Measurements from ENCODE around the gene LRRC8C. TPM values are rescaled to one million over a fixed set of nuclear protein-coding genes. Genes with fewer than 3 reads are reported as not detected.

Gene LRRC8C
- total RNA-seq, 2 experiments from 2014 or later: 28.4 to 30.2 TPM

- Mint-ChIP-seq H3K36me3 (ENCODE audit: low read depth) (peaks cover 46% of the 10 kb centered on the region), H3K4me3 (no peak overlapping the region), H3K27me3 (no peaks in the 10 kb centered on the region), H3K27ac (peak overlapping the region; percentile 13), H3K9me3 (no peaks in the 10 kb centered on the region), H3K4me1 (ENCODE audit: low read depth) (peaks cover 99% of the 10 kb centered on the region)
- ChIA-PET CTCF (interaction anchor here (1.0 kb wide), 1 partner anchor 9 kb away, joined by 3 read pairs; no protein-coding TSS in a partner anchor), POLR2A (interaction anchor here (0.9 to 1.0 kb wide), 2 partner anchors 37 to 40 kb away, joined by 3 read pairs; partner anchors contain the start of gene LRRC8C)
- ATAC-seq (ENCODE audit: poor library complexity): no peak
- H3K9me3 ChIP-seq (ENCODE audit: control insufficient read depth in 1 of 2, insufficient read depth in 1 of 2, low read length in 2 of 2): no peaks in the 10 kb centered on the region
- H3K27me3 ChIP-seq (ENCODE audit: control insufficient read depth in 1 of 2, insufficient read depth in 2 of 2, low read length in 2 of 2): no peaks in the 10 kb centered on the region
- H3K36me3 ChIP-seq (ENCODE audit: insufficient read depth, low read length): peaks cover 4% of the 10 kb centered on the region
- no peak overlapping the region for H3K4me3 ChIP-seq (ENCODE audit: low read length)
- DNase-seq: no peak
- H3K4me1 ChIP-seq (ENCODE audit: insufficient read depth, low read length): peaks cover 30% of the 10 kb centered on the region
- TF ChIP-seq, protein P1, sequence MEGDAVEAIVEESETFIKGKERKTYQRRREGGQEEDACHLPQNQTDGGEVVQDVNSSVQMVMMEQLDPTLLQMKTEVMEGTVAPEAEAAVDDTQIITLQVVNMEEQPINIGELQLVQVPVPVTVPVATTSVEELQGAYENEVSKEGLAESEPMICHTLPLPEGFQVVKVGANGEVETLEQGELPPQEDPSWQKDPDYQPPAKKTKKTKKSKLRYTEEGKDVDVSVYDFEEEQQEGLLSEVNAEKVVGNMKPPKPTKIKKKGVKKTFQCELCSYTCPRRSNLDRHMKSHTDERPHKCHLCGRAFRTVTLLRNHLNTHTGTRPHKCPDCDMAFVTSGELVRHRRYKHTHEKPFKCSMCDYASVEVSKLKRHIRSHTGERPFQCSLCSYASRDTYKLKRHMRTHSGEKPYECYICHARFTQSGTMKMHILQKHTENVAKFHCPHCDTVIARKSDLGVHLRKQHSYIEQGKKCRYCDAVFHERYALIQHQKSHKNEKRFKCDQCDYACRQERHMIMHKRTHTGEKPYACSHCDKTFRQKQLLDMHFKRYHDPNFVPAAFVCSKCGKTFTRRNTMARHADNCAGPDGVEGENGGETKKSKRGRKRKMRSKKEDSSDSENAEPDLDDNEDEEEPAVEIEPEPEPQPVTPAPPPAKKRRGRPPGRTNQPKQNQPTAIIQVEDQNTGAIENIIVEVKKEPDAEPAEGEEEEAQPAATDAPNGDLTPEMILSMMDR (IDR thresholded peaks at IDR 0.05): no peak
- no peak overlapping the region for H3K27ac ChIP-seq (ENCODE audit: low read depth in 1 of 2, low read length in 2 of 2)
- intact Hi-C loops (cut with DNase I, micrococcal nuclease): loop anchor here in 1 of 2 experiments (5.0 kb wide), 1 partner anchor 40 kb away; the partner anchor contains the start of gene LRRC8C
Observed at GRCh38 chr1:89672489-89673183, 39.7 kb downstream of the LRRC8C start.

DNA sequence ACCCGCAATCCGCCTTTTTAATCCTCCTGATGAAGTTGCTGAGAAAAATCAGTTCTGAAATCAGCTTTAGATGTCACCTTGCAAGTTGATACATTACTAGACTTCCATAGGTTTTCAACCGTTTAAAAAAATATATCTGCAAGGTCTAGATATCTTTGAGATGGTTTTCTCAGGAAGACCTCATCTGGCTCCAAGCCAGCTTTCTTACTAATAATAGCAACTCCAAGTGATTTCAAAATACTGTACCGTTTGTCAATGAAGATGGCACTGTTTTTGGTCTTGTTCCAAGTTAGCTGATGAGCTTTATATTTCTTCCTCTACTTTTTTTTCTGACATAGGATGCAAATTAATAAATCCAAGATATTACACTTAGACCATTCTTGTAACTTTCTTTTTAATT lies 40.3 kb downstream of the LRRC8C start:
- DNase-seq (no peak), ATAC-seq (ENCODE audit: poor library complexity) (no peak)
- Histone ChIP-seq H3K9me3 (ENCODE audit: control insufficient read depth in 1 of 2, insufficient read depth in 1 of 2, low read length in 2 of 2) (no peaks in the 10 kb centered on the region), H3K27me3 (ENCODE audit: control insufficient read depth in 1 of 2, insufficient read depth in 2 of 2, low read length in 2 of 2) (no peaks in the 10 kb centered on the region), H3K4me3 (ENCODE audit: low read length) (no peak overlapping the region), H3K36me3 (ENCODE audit: insufficient read depth, low read length) (peaks cover 4% of the 10 kb centered on the region), H3K4me1 (ENCODE audit: insufficient read depth, low read length) (peaks cover 29% of the 10 kb centered on the region), H3K27ac (ENCODE audit: low read depth in 1 of 2, low read length in 2 of 2) (no peak overlapping the region)
- Mint-ChIP-seq H3K4me1 (ENCODE audit: low read depth) (peaks cover 98% of the 10 kb centered on the region), H3K4me3 (no peak overlapping the region), H3K27me3 (no peaks in the 10 kb centered on the region), H3K36me3 (ENCODE audit: low read depth) (peaks cover 46% of the 10 kb centered on the region), H3K9me3 (no peaks in the 10 kb centered on the region), H3K27ac (peak overlapping the region; percentile 67)
- TF ChIP-seq, protein P1 (IDR thresholded peaks at IDR 0.05): no peak
- intact Hi-C loops (cut with DNase I, micrococcal nuclease): loop anchor here in 1 of 2 experiments (5.0 kb wide), 1 partner anchor 41 kb away; the partner anchor contains the start of gene LRRC8C
- ChIA-PET POLR2A (interaction anchor here (0.6 to 1.0 kb wide), 2 partner anchors 38 to 78 kb away, joined by 3 to 4 read pairs; no protein-coding TSS in a partner anchor), CTCF (interaction anchor here (1.0 kb wide), 1 partner anchor 8 kb away, joined by 3 read pairs; no protein-coding TSS in a partner anchor)

DNA sequence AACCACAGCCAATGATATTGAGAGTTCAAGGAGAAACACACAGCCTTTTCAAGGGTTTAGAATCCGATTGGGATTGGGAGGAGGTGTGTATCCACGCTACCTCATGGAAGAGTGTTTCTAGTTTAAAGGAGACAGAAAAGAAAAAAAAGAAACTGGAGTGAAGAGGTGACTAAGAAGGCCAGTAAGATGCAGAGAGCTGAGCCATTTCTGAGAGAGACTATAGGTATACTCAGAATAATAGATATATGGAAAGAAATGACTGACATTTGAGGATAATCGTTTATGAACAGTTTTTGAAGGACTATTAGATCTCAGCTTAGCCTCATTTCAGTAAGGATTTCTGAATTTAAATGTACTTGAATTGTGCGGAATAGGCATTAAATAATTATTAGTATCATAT lies 42.8 kb downstream of the LRRC8C start:
- TF ChIP-seq, protein P1 (IDR thresholded peaks at IDR 0.05): no peak
- H3K4me3 Mint-ChIP-seq: no peak overlapping the region
- peaks cover 55% of the 10 kb centered on the region for H3K36me3 Mint-ChIP-seq (ENCODE audit: low read depth)
- H3K4me1 ChIP-seq (ENCODE audit: insufficient read depth, low read length): peaks cover 28% of the 10 kb centered on the region
- H3K27me3 ChIP-seq (ENCODE audit: control insufficient read depth in 1 of 2, insufficient read depth in 2 of 2, low read length in 2 of 2): no peaks in the 10 kb centered on the region
- peaks cover 86% of the 10 kb centered on the region for H3K4me1 Mint-ChIP-seq (ENCODE audit: low read depth)
- ChIA-PET POLR2A (interaction anchor here (0.9 to 2.0 kb wide), 5 partner anchors 11 to 67 kb away, joined by 3 to 5 read pairs (median 4); no protein-coding TSS in a partner anchor), CTCF (interaction anchor here (1.0 to 3.1 kb wide), 2 partner anchors 20 to 87 kb away, joined by 3 to 8 read pairs; no protein-coding TSS in a partner anchor)
- H3K36me3 ChIP-seq (ENCODE audit: insufficient read depth, low read length): no peaks in the 10 kb centered on the region
- ATAC-seq (ENCODE audit: poor library complexity): no peak
- H3K9me3 ChIP-seq (ENCODE audit: control insufficient read depth in 1 of 2, insufficient read depth in 1 of 2, low read length in 2 of 2): no peaks in the 10 kb centered on the region
- intact Hi-C loops (cut with DNase I, micrococcal nuclease): loop anchor here in 1 of 2 experiments (5.0 kb wide), 1 partner anchor 33 kb away; no protein-coding TSS in a partner anchor
- H3K27ac ChIP-seq (ENCODE audit: low read depth in 1 of 2, low read length in 2 of 2): no peak overlapping the region
- H3K27ac Mint-ChIP-seq: peak overlapping the region; percentile 67
- no peaks in the 10 kb centered on the region for H3K27me3 Mint-ChIP-seq
- no peak overlapping the region for H3K4me3 ChIP-seq (ENCODE audit: low read length)
- no peaks in the 10 kb centered on the region for H3K9me3 Mint-ChIP-seq
- DNase-seq: no peak

Data from CD4-positive, alpha-beta T cell (primary cell).